ENCODE measurements around the gene EPG5.

GRCh38 chr18:45839414-45840395, 127.4 kb downstream of the EPG5 start:
- TF ChIP-seq ESRRA (IDR thresholded peaks at IDR 0.05; ENCODE audit: borderline replicate concordance, low read length) (no peak), POLR2A (IDR thresholded peaks at IDR 0.05; ENCODE audit: low read length) (no peak), CTCF (IDR thresholded peaks at IDR 0.05) (peak; percentile 44), RFX5 (IDR thresholded peaks at IDR 0.05) (no peak), EP300 (IDR thresholded peaks at IDR 0.05) (no peak), HDAC2 (IDR thresholded peaks at IDR 0.05) (no peak), JUNB (IDR thresholded peaks at IDR 0.05) (no peak), TP53 (CRISPR knock-in tag; IDR thresholded peaks at IDR 0.05) (no peak), REST (IDR thresholded peaks at IDR 0.05) (no peak), MAX (IDR thresholded peaks at IDR 0.05) (no peak), BCL3 (IDR thresholded peaks at IDR 0.05) (no peak), SREBF2 (IDR thresholded peaks at IDR 0.05) (no peak)

Measured in A549 (cell line).